Activated naive CD4-positive, alpha-beta T cell treated with Interleukin-2 at 50 U/mL for 16 hours (primary cell): ENCODE results near the gene GAA.

Source experiments
- DNase-seq: peaks from one replicate; pipeline ENCODE4 v3.0.0-alpha.2; 2020

GAA gene

GRCh38 chr17:80119271-80119791 is 17.9 kb downstream of the GAA start:
- DNase-seq, result no peak

GRCh38 chr17:80119839-80120238 is 18.5 kb downstream of the GAA start:
- no peak for DNase-seq

GRCh38 chr17:80122026-80122575 is 20.7 kb downstream of the GAA start:
- DNase-seq, result no peak

GRCh38 chr17:80122926-80123505 is 21.6 kb downstream of the GAA start:
- no peak for DNase-seq

- DNase-seq, result no peak
These were observed 22.4 kb downstream of the GAA start for GRCh38 chr17:80123791-80124190.

- no peak for DNase-seq
These were observed 23.1 kb downstream of the GAA start for GRCh38 chr17:80124351-80124981.

DNA sequence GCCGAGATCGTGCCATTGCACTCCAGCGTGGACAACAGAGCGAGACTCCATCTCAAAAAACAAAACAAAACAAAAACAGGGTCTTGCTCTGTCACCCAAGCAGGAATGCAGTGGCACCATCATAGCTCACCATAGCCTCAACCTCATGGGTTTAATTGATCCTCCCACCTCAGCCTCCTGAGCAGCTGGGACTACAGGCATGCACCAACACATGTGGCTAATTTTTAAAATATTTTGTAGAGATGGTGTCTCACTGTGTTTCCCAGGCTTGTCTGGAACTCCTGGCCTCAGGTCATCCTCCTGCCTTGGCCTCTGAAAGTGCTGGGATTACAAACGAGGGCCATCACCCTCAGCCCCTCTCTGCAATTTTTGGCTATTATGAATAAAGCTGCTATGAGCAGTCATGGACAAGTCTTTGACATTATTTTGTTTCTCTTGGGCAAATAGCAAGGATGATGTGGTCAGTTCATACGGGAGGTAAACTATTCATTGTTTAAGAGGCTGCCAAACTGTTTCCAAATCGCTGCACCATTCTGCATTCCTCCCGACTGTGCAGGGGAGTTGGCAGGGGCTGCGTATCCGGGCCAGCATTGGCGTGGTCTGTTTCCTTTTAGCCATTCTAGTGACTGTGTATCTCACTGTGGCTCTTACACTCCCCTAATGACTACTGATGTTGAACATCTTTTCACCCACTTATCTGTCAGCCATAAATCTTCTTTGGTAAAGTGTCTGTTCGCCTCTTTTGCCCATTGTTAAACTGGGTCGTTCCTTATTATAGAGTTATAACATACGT is 24.5 kb downstream of the GAA start:
- no peak for DNase-seq

GRCh38 chr17:80126449-80126715 is 25.0 kb downstream of the GAA start:
- no peak for DNase-seq

DNA sequence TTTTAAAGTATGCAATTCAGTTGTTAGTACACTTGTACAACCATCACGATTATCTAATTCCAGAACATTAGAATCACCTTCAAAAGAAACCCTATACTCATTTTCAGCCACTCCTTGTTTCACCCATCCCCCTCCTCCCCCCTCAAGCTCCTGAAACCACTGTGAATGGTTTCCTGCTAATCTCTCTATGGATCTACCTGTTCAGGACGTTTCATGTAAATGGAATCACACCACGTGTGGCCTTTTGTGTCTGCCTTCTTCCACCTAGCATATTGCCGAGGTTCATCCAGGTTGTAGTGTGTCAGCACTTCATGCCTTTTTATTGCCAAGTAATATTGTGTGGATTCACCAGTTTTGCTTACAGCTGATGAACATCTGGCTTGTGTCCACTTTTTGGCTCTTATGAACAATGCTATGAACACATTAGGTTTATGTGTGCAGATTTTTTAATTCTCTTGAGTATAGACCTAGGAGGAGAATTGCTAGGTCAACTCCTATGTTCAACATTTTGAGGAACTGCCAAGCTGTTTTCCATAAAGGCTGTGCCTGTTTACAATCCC is 27.7 kb downstream of the GAA start:
- no peak for DNase-seq

- no peak for DNase-seq
These were observed 29.6 kb downstream of the GAA start for GRCh38 chr17:80130992-80131391.

- no peak for DNase-seq
These were observed 31.7 kb downstream of the GAA start for GRCh38 chr17:80132906-80133625.

GRCh38 chr17:80133626-80133970 is 32.2 kb downstream of the GAA start:
- DNase-seq, result no peak

- DNase-seq, result no peak
These were observed 35.8 kb downstream of the GAA start for GRCh38 chr17:80137131-80137530.

DNA sequence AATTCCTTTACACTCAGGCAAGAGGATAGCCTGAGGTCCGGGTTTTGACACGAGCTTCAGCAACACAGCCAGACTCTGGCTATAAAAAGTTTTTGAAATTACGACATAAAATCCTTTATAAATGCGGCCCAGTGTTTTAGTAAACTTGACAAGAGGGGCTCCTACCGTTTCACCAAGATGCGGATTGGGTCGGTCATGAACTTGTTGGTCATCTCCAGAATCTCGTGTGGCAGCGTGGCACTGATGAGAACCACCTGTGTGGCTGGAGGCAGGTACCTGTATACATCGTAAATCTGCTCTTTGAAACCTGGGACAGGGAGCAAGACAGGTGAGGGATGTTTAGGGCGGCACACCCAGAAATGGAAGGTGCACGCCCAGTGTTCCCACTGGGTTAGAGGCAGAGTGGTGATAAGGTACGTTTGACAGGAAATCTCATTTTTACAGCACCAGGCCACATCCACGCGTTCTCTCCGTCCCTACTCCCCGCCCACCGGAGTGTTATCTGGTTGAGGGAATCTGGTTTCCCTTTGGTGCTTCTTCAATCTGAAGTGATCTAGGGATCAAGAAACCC is 37.6 kb downstream of the GAA start:
- no peak for DNase-seq

- DNase-seq, result no peak
These were observed 40.2 kb downstream of the GAA start for GRCh38 chr17:80141463-80142165.

GRCh38 chr17:80142929-80143328 is 41.5 kb downstream of the GAA start:
- no peak for DNase-seq

DNA sequence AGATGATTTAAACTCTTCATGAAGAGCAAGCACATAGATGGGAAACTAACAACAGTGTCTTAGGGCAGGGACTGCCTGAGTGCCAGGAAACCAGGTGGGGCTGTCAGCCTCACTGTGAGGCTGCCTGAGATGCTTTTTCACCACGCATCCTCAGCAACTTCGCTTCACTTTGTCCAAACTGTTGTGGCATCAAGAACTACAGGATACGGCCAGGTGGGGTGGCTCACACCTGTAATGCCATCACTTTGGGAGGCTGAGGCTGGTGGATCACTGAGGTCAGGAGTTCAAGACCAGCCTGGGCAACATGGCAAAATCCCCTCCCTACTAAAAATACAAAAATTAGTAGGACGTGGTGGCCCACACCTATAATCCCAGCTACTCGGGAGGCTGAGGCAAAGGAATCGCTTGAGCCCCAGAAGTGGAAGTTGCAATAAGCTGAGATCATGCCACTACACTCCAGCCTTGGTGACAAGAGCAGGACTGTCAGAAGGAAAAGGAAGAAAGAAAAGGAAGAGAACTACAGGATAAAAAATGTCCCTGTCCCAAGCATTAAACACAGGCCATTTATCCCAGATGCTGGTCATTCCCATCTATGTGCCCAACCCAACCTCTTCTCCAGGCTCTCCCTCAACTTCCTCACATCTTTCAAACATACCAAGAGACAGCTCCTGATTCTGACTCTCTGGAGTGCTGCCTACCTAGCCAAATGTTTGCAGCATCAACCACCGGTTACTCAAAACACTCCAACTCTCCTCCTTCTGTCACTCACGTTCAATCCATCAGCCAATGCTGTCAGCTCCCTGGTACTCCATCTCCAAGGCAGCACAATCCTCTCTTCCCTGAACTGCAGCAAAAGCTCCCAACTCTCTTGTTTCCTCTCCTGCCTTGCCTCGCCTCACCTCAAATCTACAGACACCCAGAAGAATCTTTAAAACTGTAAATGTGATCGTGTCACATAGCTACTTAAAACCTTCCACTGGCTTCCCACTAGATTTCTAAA is 44.0 kb downstream of the GAA start:
- peak; percentile 5 for DNase-seq

DNA sequence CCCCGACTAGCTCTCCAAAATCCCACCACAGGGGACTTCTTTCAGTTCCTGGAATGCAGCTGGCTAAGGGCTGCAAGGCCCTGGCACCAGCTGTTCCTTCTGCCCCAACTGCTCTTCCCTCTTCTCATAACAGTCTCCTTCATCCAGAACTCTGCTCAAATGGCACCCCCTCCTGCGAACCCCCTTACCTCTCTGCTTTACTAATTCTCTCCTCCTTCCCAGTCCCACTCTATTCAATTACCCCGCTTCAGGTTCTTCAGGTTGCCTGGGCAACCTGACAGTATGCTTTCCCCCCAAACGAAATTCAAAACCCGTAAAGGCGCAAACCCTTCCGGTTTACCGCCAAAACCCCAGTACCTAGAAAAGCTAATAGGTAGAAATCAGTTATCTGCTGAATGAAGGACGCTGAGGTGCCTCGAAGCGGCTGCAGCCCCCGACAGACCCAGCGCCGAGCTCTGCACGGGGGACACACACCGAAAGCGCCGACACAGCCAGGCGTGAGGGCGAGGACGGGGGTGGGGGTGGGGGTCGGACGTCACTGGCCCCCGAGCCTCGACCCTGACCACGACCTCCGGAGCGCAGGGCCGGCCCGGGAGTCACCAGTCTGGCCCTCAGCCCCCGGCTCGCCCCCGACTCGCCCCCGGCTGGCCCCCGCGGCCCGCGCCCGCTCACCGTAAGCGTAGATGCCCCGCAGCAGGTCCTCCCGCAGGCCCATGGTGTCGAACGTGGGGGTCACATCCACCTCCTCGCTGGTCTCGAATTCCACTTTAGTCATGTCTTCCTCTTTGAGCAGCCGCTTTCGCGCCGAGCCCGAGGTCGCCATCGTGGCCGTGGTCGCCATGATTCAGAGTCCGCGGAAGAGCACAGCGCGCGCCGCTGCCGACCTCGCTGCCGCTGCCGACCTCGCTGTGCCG is 45.0 kb downstream of the GAA start:
- peak; percentile 17 for DNase-seq

- peak; percentile 98 for DNase-seq
These were observed 45.8 kb downstream of the GAA start, which contains the start of gene EIF4A3 for GRCh38 chr17:80147035-80147822. EIF4A3 (minus strand) TSS chr17:80147128; CDS start chr17:80146961, 167 bp downstream.
